Lower lobe of right lung (tissue), 2 donors: ENCODE measurements around the gene PRM1. TPM values are rescaled to one million over a fixed set of nuclear protein-coding genes. Genes with fewer than 3 reads are reported as not detected.

Experiments used
- ATAC-seq, 2 donors: fragments of 200-7000 bp; cut with Tn5 transposase; one replicate each; pipeline ENCODE4 v1.9.1; 2020 to 2022; ENCODE audit warnings: mild to moderate bottlenecking in 2 of 2, moderate library complexity in 2 of 2
- DNase-seq: peaks from one replicate; pipeline ENCODE4 v3.0.0-alpha.2; 2020
- H3K27ac ChIP-seq: fragments of 200-600 bp; one replicate; pipeline ENCODE4 v1.8.0; 2022
- H3K27me3 ChIP-seq: fragments of 200-600 bp; one replicate; pipeline ENCODE4 v1.8.0; 2022; ENCODE audit warnings: low read depth
- H3K36me3 ChIP-seq: fragments of 200-600 bp; one replicate; pipeline ENCODE4 v1.8.0; 2022; ENCODE audit warnings: mild to moderate bottlenecking
- H3K4me1 ChIP-seq: fragments of 200-600 bp; one replicate; pipeline ENCODE4 v1.8.0; 2022
- H3K4me3 ChIP-seq: fragments of 200-600 bp; one replicate; pipeline ENCODE4 v1.8.0; 2022; ENCODE audit warnings: mild to moderate bottlenecking
- H3K9me3 ChIP-seq: fragments of 200-600 bp; one replicate; pipeline ENCODE4 v1.8.0; 2022
- CTCF ChIP-seq: fragments of 200-600 bp; IDR thresholded peaks from one replicate; pipeline ENCODE4 v1.8.0; 2022; ENCODE audit warnings: antibody characterized with exemption, mild to moderate bottlenecking
- intact Hi-C: fragments of 100-400 bp; cut with DNase I; formaldehyde crosslinking; loops from one replicate; pipeline ENCODE4 v1.11.0; 2022
- total RNA-seq: library from RNA; stranded (reverse); fragmentation: NEBNext Ultra II Directional; extraction: Animal tissue kit (Norgen Biotek cat#: 25700); gene quantifications from one replicate; pipeline ENCODE4 v1.2.1, GENCODE V29; 2021
- donor health status: DM: no; HTN: yes; CAD: no; lungs with severe emphysema.

PRM1 gene
- total RNA-seq, 1 donor from 2014 or later = not detected

- no peak overlapping the region for H3K4me3 ChIP-seq
- H3K27me3 ChIP-seq = no peaks in the 10 kb centered on the region
- no peaks in the 10 kb centered on the region for H3K36me3 ChIP-seq
- no peak for TF ChIP-seq CTCF
- peaks cover 4% of the 10 kb centered on the region for H3K4me1 ChIP-seq
- ATAC-seq = no peak
- DNase-seq = no peak
- H3K9me3 ChIP-seq = no peaks in the 10 kb centered on the region
- H3K27ac ChIP-seq = no peak overlapping the region
- intact Hi-C loops = no loop called here
These were observed 41.7 kb upstream of the PRM1 start for GRCh38 chr16:11322823-11323222.

- ATAC-seq (no peak), DNase-seq (no peak)
- Histone ChIP-seq H3K4me3 (no peak overlapping the region), H3K36me3 (no peaks in the 10 kb centered on the region), H3K9me3 (no peaks in the 10 kb centered on the region), H3K27me3 (no peaks in the 10 kb centered on the region), H3K4me1 (no peaks in the 10 kb centered on the region), H3K27ac (no peak overlapping the region)
- intact Hi-C loops = no loop called here
- TF ChIP-seq CTCF = no peak
These were observed 40.5 kb upstream of the PRM1 start for GRCh38 chr16:11321662-11322061.

- Histone ChIP-seq H3K9me3 (no peaks in the 10 kb centered on the region), H3K27ac (no peak overlapping the region), H3K36me3 (no peaks in the 10 kb centered on the region), H3K4me3 (no peak overlapping the region), H3K4me1 (no peaks in the 10 kb centered on the region), H3K27me3 (no peaks in the 10 kb centered on the region)
- no peak for TF ChIP-seq CTCF
- DNase-seq = no peak
- ATAC-seq = no peak
- intact Hi-C loops = no loop called here
These were observed 39.0 kb upstream of the PRM1 start for GRCh38 chr16:11320170-11320569.

GRCh38 chr16:11319529-11320146 is 38.5 kb upstream of the PRM1 start:
- H3K27me3 ChIP-seq = no peaks in the 10 kb centered on the region
- TF ChIP-seq CTCF = no peak
- intact Hi-C loops = no loop called here

GRCh38 chr16:11318817-11319216 is 37.7 kb upstream of the PRM1 start:
- no peaks in the 10 kb centered on the region for H3K4me1 ChIP-seq
- intact Hi-C loops = no loop called here
- DNase-seq (no peak), ATAC-seq (no peak)
- H3K9me3 ChIP-seq = no peaks in the 10 kb centered on the region
- no peaks in the 10 kb centered on the region for H3K36me3 ChIP-seq
- H3K27ac ChIP-seq = no peak overlapping the region
- H3K4me3 ChIP-seq = no peak overlapping the region
- H3K27me3 ChIP-seq = no peaks in the 10 kb centered on the region
- no peak for TF ChIP-seq CTCF

More at GRCh38 chr16:11319529-11320146, 38.5 kb upstream of the PRM1 start:
- DNase-seq (no peak), ATAC-seq (no peak)
- Histone ChIP-seq H3K27ac (no peak overlapping the region), H3K36me3 (no peaks in the 10 kb centered on the region), H3K4me1 (no peaks in the 10 kb centered on the region), H3K4me3 (no peak overlapping the region), H3K9me3 (no peaks in the 10 kb centered on the region)
